ENCODE results near the gene LAPTM5. TPM values are rescaled to one million over a fixed set of nuclear protein-coding genes. Genes with fewer than 3 reads are reported as not detected.

Gene LAPTM5
- total and polyA plus RNA-seq, 2 of the 13 experiments (the other 11 are each of a cell fraction or from before 2014, with no cell fraction given), result 0.41 to 0.86 TPM

GRCh38 chr1:30718636-30719405, 38.8 kb downstream of the LAPTM5 start (continued):
- TF ChIP-seq HNF4A (CRISPR knock-in tag; IDR thresholded peaks at IDR 0.05) (no peak), SP5 (CRISPR knock-in tag; IDR thresholded peaks at IDR 0.05; ENCODE audit: borderline replicate concordance, low read depth) (no peak; the same call in 1 of the 2 replicates), ZNF784 (CRISPR knock-in tag; IDR thresholded peaks at IDR 0.05; ENCODE audit: borderline replicate concordance) (peak; percentile 91), STAT6 (CRISPR knock-in tag; IDR thresholded peaks at IDR 0.05; ENCODE audit: borderline replicate concordance) (no peak), MLLT10 (CRISPR knock-in tag; IDR thresholded peaks at IDR 0.05) (no peak), ZNF253 (CRISPR knock-in tag; IDR thresholded peaks at IDR 0.05; ENCODE audit: borderline replicate concordance) (peak; percentile 92; the same call in 1 of the 2 replicates), ZFX (CRISPR knock-in tag; IDR thresholded peaks at IDR 0.05; ENCODE audit: low read depth) (peak; percentile 90), NRL (CRISPR knock-in tag; IDR thresholded peaks at IDR 0.05; ENCODE audit: borderline replicate concordance) (peak; percentile 78), ZNF609 (CRISPR knock-in tag; IDR thresholded peaks at IDR 0.05; ENCODE audit: borderline replicate concordance) (peak; percentile 22; the same call in 1 of the 2 replicates), SNAI1 (CRISPR knock-in tag; IDR thresholded peaks at IDR 0.05; ENCODE audit: borderline replicate concordance) (peak; percentile 85; the same call in 1 of the 2 replicates), GTF2F1 (IDR thresholded peaks at IDR 0.05; ENCODE audit: low read length) (no peak), REXO4 (CRISPR knock-in tag; IDR thresholded peaks at IDR 0.05; ENCODE audit: borderline replicate concordance) (peak; percentile 74; the same call in 1 of the 2 replicates), GABPA (IDR thresholded peaks at IDR 0.05; ENCODE audit: low read depth, low read length) (no peak), GABPA (CRISPR knock-in tag; IDR thresholded peaks at IDR 0.05; ENCODE audit: low read depth) (no peak), ZNF598 (CRISPR knock-in tag; IDR thresholded peaks at IDR 0.05; ENCODE audit: borderline replicate concordance) (peak; percentile 84; the same call in 1 of the 2 replicates), KAT2B (IDR thresholded peaks at IDR 0.05; ENCODE audit: borderline replicate concordance, low read depth, low read length) (no peak), HHEX (CRISPR knock-in tag; IDR thresholded peaks at IDR 0.05) (no peak), NR2F1 (CRISPR knock-in tag; IDR thresholded peaks at IDR 0.05) (no peak), NFYB (CRISPR knock-in tag; IDR thresholded peaks at IDR 0.05) (0 out of 2 replicates have a peak, but pooled peaks have one; percentile 16), BCL3 (CRISPR knock-in tag; IDR thresholded peaks at IDR 0.05) (peak; percentile 88; the same call in 1 of the 2 replicates)

Data from HepG2 (cell line).